K562 (cell line): ENCODE measurements around the gene C21orf58. TPM values are rescaled to one million over a fixed set of nuclear protein-coding genes. Genes with fewer than 3 reads are reported as not detected.

Experiments used
- ASH1L ChIP-seq: fragments of 450-650 bp; IDR thresholded peaks from 2 replicates; pipeline ENCODE4 v1.6.1; 2018; ENCODE audit warnings: borderline replicate concordance, mild to moderate bottlenecking, low read depth; ENCODE audit not compliant: partially characterized antibody
- ATF2 ChIP-seq: sonication (generic); formaldehyde crosslinking; IDR thresholded peaks from 2 replicates; pipeline ENCODE4 v1.8.1; 2022; ENCODE audit warnings: missing genetic modification reagents
- CTBP1 ChIP-seq: fragments of 450-650 bp; IDR thresholded peaks from 2 replicates; pipeline ENCODE4 v1.6.1; 2016; ENCODE audit warnings: borderline replicate concordance
- DDX20 ChIP-seq: fragments of 450-650 bp; IDR thresholded peaks from 2 replicates; pipeline ENCODE4 v1.6.1; 2016; ENCODE audit warnings: missing genetic modification characterization, low read depth, mild to moderate bottlenecking, missing compliant biosample characterization, moderate library complexity
- EP400 ChIP-seq: fragments of 450-650 bp; IDR thresholded peaks from 2 replicates; pipeline ENCODE4 v1.6.1; 2017; ENCODE audit warnings: antibody characterized with exemption, mild to moderate bottlenecking, moderate library complexity
- GATAD2A ChIP-seq: fragments of 450-650 bp; IDR thresholded peaks from 2 replicates; pipeline ENCODE4 v1.6.1; 2017
- ILF3 ChIP-seq: fragments of 450-650 bp; IDR thresholded peaks from 2 replicates; pipeline ENCODE4 v1.6.1; 2018; ENCODE audit warnings: antibody characterized with exemption, mild to moderate bottlenecking, moderate library complexity, borderline replicate concordance
- MTF1 ChIP-seq: fragments of 250-450 bp; sonication (Bioruptor Pico); IDR thresholded peaks from 2 replicates; pipeline ENCODE4 v1.9.0; 2021; ENCODE audit warnings: moderate library complexity, mild to moderate bottlenecking, inconsistent platforms, borderline replicate concordance
- MYBL2 ChIP-seq, 2 experiments: fragments of 450-650 bp in 1 of 2; sonication (generic) in 1 of 2; formaldehyde crosslinking in 1 of 2; IDR thresholded peaks; 2 replicates each; pipeline versions ENCODE4 v1.6.1 to v1.8.1; 2017 to 2022; ENCODE audit warnings: borderline replicate concordance in 1 of 2, inconsistent platforms in 1 of 2, low read depth in 1 of 2, mild to moderate bottlenecking in 1 of 2, missing genetic modification reagents in 1 of 2, moderate library complexity in 1 of 2
- NFXL1 ChIP-seq: fragments of 450-650 bp; formaldehyde crosslinking; IDR thresholded peaks from 2 replicates; pipeline ENCODE4 v1.4.0; 2021; ENCODE audit warnings: mild to moderate bottlenecking
- POLR2G ChIP-seq: fragments of 200-400 bp; formaldehyde crosslinking; IDR thresholded peaks from 2 replicates; pipeline ENCODE4 v1.6.1; 2017; ENCODE audit warnings: low read depth, mild to moderate bottlenecking, antibody characterized with exemption, low read length, moderate library complexity
- POLR3G ChIP-seq: IDR thresholded peaks from 2 replicates; pipeline ENCODE4 v1.6.1; 2011; ENCODE audit not compliant: insufficient read length, insufficient replicate concordance; ENCODE audit errors: extremely low read depth
- RAD21 ChIP-seq, 2 experiments: fragments of 250-450 bp in 1 of 2; fragments of 450-650 bp in 1 of 2; sonication (Bioruptor Pico) in 1 of 2; formaldehyde crosslinking in 1 of 2; IDR thresholded peaks in 1 of 2; conservative IDR thresholded peaks in 1 of 2; 2 replicates each; pipeline versions ENCODE4 v1.4.0 to v1.8.0; 2020 to 2022; ENCODE audit warnings: mild to moderate bottlenecking in 2 of 2, moderate library complexity in 1 of 2
- SRSF3 ChIP-seq: fragments of 200-400 bp; formaldehyde crosslinking; IDR thresholded peaks from 2 replicates; pipeline ENCODE4 v1.6.1; 2016; ENCODE audit warnings: mild to moderate bottlenecking, low read length, moderate library complexity; ENCODE audit not compliant: insufficient read depth
- TFAP4 ChIP-seq: sonication (generic); formaldehyde crosslinking; IDR thresholded peaks from 2 replicates; pipeline ENCODE4 v1.8.0; 2022; ENCODE audit warnings: missing genetic modification reagents, mild to moderate bottlenecking, moderate library complexity, borderline replicate concordance
- THRB ChIP-seq: fragments of 450-650 bp; formaldehyde crosslinking; conservative IDR thresholded peaks from 2 replicates; pipeline ENCODE4 v1.4.0; 2022; ENCODE audit warnings: mild to moderate bottlenecking, missing genetic modification characterization
- ZNF140 ChIP-seq: fragments of 250-450 bp; sonication (Bioruptor Pico); IDR thresholded peaks from 2 replicates; pipeline ENCODE4 v1.8.0; 2021; ENCODE audit warnings: moderate library complexity, mild to moderate bottlenecking, inconsistent platforms
- ZNF143 ChIP-seq: sonication (generic); formaldehyde crosslinking; IDR thresholded peaks from 2 replicates; pipeline ENCODE4 v1.9.0; 2022; ENCODE audit warnings: mild to moderate bottlenecking, missing genetic modification reagents
- ZNF282 ChIP-seq: sonication (generic); formaldehyde crosslinking; IDR thresholded peaks from 2 replicates; pipeline ENCODE4 v1.8.1; 2023; ENCODE audit warnings: missing genetic modification reagents
- ZNF398 ChIP-seq: fragments of 250-450 bp; sonication (Bioruptor Pico); IDR thresholded peaks from 2 replicates; pipeline ENCODE4 v1.8.0; 2021; ENCODE audit warnings: moderate library complexity, mild to moderate bottlenecking, inconsistent platforms
- ZNF76 ChIP-seq: fragments of 250-450 bp; sonication (Bioruptor Pico); IDR thresholded peaks from 2 replicates; pipeline ENCODE4 v1.4.0; 2020; ENCODE audit warnings: mild to moderate bottlenecking, moderate library complexity, borderline replicate concordance
- polyA plus RNA-seq, 8 experiments: library from polyadenylated mRNA; depleted of rRNA in 4 of 8; stranded (reverse) in 5 of 8; unstranded in 3 of 8; fragments of >200 nt; fragmentation: Nextera tagmentation in 2 of 8; fragmentation: Illumina TruSeq in 1 of 8; extraction: Ambion mirVana in 2 of 8; extraction: Trizol in 1 of 8; gene quantifications; 2 replicates each; pipeline versions ENCODE4 v1.2.1 to v1.2.3, GENCODE V29; 2011 to 2014; ENCODE audit warnings: inconsistent platforms in 1 of 8, missing spikeins in 1 of 8
- total RNA-seq, 7 experiments: library from RNA; depleted of rRNA in 6 of 7; stranded (reverse); fragments of >200 nt in 6 of 7; fragmentation: Illumina TruSeq in 2 of 7; extraction: Trizol in 2 of 7; gene quantifications; 2 replicates each; pipeline versions ENCODE4 v1.2.1 to v1.2.3, GENCODE V29; 2011 to 2021; ENCODE audit warnings: low replicate concordance in 1 of 7

Gene C21orf58
- total and polyA plus RNA-seq, 9 of the 15 experiments (the other 6 are each of a cell fraction or from before 2014, with no cell fraction given) = 1.2 to 30.5 (median 12.4) TPM

- peak; percentile 76 for TF ChIP-seq CTBP1
- no peak for TF ChIP-seq ZNF282 (CRISPR knock-in tag)
- no peak for TF ChIP-seq POLR3G
- no peak for TF ChIP-seq ZNF398 (CRISPR knock-in tag)
- TF ChIP-seq TFAP4 (CRISPR knock-in tag) = no peak; the same call in 1 of the 2 replicates
- 0 out of 4 replicates have a peak, but pooled peaks of 1 of the 2 experiments have one; percentile 5 for TF ChIP-seq RAD21 (CRISPR knock-in tag; conservative IDR thresholded peaks at IDR 0.05 in 1 of 2, IDR thresholded peaks at IDR 0.05 in 1 of 2)
- no peak for TF ChIP-seq EP400
- TF ChIP-seq ASH1L = no peak
- no peak for TF ChIP-seq MTF1 (CRISPR knock-in tag)
- TF ChIP-seq DDX20 (tag) = no peak
- no peak for TF ChIP-seq GATAD2A
- TF ChIP-seq THRB = no peak
- TF ChIP-seq ZNF76 (CRISPR knock-in tag) = no peak
- TF ChIP-seq POLR2G = peak; percentile 84
- TF ChIP-seq SRSF3 = no peak
- TF ChIP-seq ATF2 (CRISPR knock-in tag) = 0 out of 2 replicates have a peak, but pooled peaks have one; percentile 50
- TF ChIP-seq ZNF143 (CRISPR knock-in tag) = no peak
- no peak for TF ChIP-seq ZNF140 (CRISPR knock-in tag)
- TF ChIP-seq ILF3 = 0 out of 2 replicates have a peak, but pooled peaks have one; percentile 24
- TF ChIP-seq MYBL2 (IDR thresholded peaks at IDR 0.05; ENCODE audit: low read depth) = no peak
- TF ChIP-seq MYBL2 (CRISPR knock-in tag; IDR thresholded peaks at IDR 0.05; ENCODE audit: borderline replicate concordance) = no peak
- TF ChIP-seq NFXL1 = no peak
These were observed 861 bp upstream of the C21orf58 start (continued) for GRCh38 chr21:46324390-46325072.
